ENCODE results near the gene CHST8. TPM values are rescaled to one million over a fixed set of nuclear protein-coding genes. Genes with fewer than 3 reads are reported as not detected.

The CHST8 gene
- total and polyA plus RNA-seq, 2 of the 13 experiments (the other 11 are each of a cell fraction or from before 2014, with no cell fraction given), result not detected

- in situ Hi-C loops (cut with HindIII; ENCODE audit: extremely low pct_ligation_motif_present, low pct_unique_long_range_greater_than_20kb) (no loop called here), intact Hi-C loops (cut with micrococcal nuclease; ENCODE audit: unreplicated experiment) (no loop called here)
- WGBS (ENCODE audit: low lambda C conversion rate), result 94% methylated on average over 3 of the region's 11 CpGs
- peaks cover 4% of the 10 kb centered on the region for H3K79me2 ChIP-seq (ENCODE audit: insufficient read depth, low read length)
- ChIA-PET POLR2A (no interaction called here), CTCF (ENCODE audit: low intra/inter-chr PET ratio, low total read pairs) (no interaction called here)
- no TSS peak for BruUV-seq (replicated peaks)
- H3K9ac ChIP-seq (ENCODE audit: insufficient read depth, low read depth, low read length), result no peak overlapping the region
- DNase-seq (ENCODE audit: low spot score), result no peak
- H3K9me3 ChIP-seq (ENCODE audit: low read length), result no peaks in the 10 kb centered on the region
- H3K27me3 ChIP-seq (ENCODE audit: control insufficient read depth in 1 of 2, insufficient read depth in 2 of 2, low read length in 2 of 2), result no peaks in the 10 kb centered on the region
- peaks cover 9 to 33% of the 10 kb centered on the region in 2 experiments; a peak in 4 of 5 replicates for H3K36me3 ChIP-seq (replicated peaks in 1 of 2; ENCODE audit: control insufficient read depth in 1 of 2, insufficient read depth in 2 of 2, low read length in 2 of 2)
- no peak overlapping the region for H2AFZ ChIP-seq (ENCODE audit: low read length)
- no peaks in the 10 kb centered on the region for H3K4me1 ChIP-seq (ENCODE audit: insufficient read depth, low read length)
- FAIRE-seq, result no peak
- TF ChIP-seq, protein P1, sequence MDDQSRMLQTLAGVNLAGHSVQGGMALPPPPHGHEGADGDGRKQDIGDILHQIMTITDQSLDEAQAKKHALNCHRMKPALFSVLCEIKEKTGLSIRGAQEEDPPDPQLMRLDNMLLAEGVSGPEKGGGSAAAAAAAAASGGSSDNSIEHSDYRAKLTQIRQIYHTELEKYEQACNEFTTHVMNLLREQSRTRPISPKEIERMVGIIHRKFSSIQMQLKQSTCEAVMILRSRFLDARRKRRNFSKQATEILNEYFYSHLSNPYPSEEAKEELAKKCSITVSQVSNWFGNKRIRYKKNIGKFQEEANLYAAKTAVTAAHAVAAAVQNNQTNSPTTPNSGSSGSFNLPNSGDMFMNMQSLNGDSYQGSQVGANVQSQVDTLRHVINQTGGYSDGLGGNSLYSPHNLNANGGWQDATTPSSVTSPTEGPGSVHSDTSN (CRISPR knock-in tag; IDR thresholded peaks at IDR 0.05; ENCODE audit: borderline replicate concordance), result no peak
- TF ChIP-seq ZNF629 (CRISPR knock-in tag; conservative IDR thresholded peaks at IDR 0.05) (peak; percentile 64), ZEB1 (IDR thresholded peaks at IDR 0.05; ENCODE audit: insufficient replicate concordance, low read depth) (no peak), ZNF670 (CRISPR knock-in tag; IDR thresholded peaks at IDR 0.05; ENCODE audit: borderline replicate concordance) (no peak), KDM2A (CRISPR knock-in tag; IDR thresholded peaks at IDR 0.05; ENCODE audit: borderline replicate concordance, low read depth) (no peak), SMARCE1 (IDR thresholded peaks at IDR 0.05; ENCODE audit: borderline replicate concordance) (no peak), FOXA3 (CRISPR knock-in tag; IDR thresholded peaks at IDR 0.05) (no peak)
- H4K20me1 ChIP-seq (ENCODE audit: insufficient read depth, low read length), result no peaks in the 10 kb centered on the region
- H3K4me3 ChIP-seq (replicated peaks in 1 of 3; ENCODE audit: insufficient read depth in 1 of 3, low read depth in 2 of 3, low read length in 3 of 3), result no peak overlapping the region
- no peak for ATAC-seq
- no peak overlapping the region for H3K4me2 ChIP-seq (ENCODE audit: low read depth, low read length)
- H3K27ac ChIP-seq (ENCODE audit: extremely low read length, insufficient read depth, low read length), result no peak overlapping the region
Measured at GRCh38 chr19:33810821-33811220, 189.1 kb downstream of the CHST8 start.

- WGBS (ENCODE audit: low lambda C conversion rate), result 97% methylated on average over 31 of the region's 41 CpGs
- TF ChIP-seq TEF (CRISPR knock-in tag; IDR thresholded peaks at IDR 0.05) (no peak), TRIM24 (CRISPR knock-in tag; IDR thresholded peaks at IDR 0.05) (no peak), TAF15 (IDR thresholded peaks at IDR 0.05; ENCODE audit: low read depth, low read length, poor library complexity, severe bottlenecking) (no peak), ZNF234 (CRISPR knock-in tag; conservative IDR thresholded peaks at IDR 0.05) (no peak)
- TF ChIP-seq, protein P2, sequence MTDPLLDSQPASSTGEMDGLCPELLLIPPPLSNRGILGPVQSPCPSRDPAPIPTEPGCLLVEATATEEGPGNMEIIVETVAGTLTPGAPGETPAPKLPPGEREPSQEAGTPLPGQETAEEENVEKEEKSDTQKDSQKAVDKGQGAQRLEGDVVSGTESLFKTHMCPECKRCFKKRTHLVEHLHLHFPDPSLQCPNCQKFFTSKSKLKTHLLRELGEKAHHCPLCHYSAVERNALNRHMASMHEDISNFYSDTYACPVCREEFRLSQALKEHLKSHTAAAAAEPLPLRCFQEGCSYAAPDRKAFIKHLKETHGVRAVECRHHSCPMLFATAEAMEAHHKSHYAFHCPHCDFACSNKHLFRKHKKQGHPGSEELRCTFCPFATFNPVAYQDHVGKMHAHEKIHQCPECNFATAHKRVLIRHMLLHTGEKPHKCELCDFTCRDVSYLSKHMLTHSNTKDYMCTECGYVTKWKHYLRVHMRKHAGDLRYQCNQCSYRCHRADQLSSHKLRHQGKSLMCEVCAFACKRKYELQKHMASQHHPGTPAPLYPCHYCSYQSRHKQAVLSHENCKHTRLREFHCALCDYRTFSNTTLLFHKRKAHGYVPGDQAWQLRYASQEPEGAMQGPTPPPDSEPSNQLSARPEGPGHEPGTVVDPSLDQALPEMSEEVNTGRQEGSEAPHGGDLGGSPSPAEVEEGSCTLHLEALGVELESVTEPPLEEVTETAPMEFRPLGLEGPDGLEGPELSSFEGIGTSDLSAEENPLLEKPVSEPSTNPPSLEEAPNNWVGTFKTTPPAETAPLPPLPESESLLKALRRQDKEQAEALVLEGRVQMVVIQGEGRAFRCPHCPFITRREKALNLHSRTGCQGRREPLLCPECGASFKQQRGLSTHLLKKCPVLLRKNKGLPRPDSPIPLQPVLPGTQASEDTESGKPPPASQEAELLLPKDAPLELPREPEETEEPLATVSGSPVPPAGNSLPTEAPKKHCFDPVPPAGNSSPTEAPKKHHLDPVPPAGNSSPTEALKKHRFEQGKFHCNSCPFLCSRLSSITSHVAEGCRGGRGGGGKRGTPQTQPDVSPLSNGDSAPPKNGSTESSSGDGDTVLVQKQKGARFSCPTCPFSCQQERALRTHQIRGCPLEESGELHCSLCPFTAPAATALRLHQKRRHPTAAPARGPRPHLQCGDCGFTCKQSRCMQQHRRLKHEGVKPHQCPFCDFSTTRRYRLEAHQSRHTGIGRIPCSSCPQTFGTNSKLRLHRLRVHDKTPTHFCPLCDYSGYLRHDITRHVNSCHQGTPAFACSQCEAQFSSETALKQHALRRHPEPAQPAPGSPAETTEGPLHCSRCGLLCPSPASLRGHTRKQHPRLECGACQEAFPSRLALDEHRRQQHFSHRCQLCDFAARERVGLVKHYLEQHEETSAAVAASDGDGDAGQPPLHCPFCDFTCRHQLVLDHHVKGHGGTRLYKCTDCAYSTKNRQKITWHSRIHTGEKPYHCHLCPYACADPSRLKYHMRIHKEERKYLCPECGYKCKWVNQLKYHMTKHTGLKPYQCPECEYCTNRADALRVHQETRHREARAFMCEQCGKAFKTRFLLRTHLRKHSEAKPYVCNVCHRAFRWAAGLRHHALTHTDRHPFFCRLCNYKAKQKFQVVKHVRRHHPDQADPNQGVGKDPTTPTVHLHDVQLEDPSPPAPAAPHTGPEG (CRISPR knock-in tag; IDR thresholded peaks at IDR 0.05), result no peak
Measured at GRCh38 chr19:33811246-33811645, 189.5 kb downstream of the CHST8 start.

More at GRCh38 chr19:33811246-33811645, 189.5 kb downstream of the CHST8 start:
- no peak overlapping the region for H3K27ac ChIP-seq (ENCODE audit: extremely low read length, insufficient read depth, low read length)
- peaks cover 9 to 31% of the 10 kb centered on the region in 2 experiments; a peak in 4 of 5 replicates for H3K36me3 ChIP-seq (replicated peaks in 1 of 2; ENCODE audit: control insufficient read depth in 1 of 2, insufficient read depth in 2 of 2, low read length in 2 of 2)
- no peaks in the 10 kb centered on the region for H3K27me3 ChIP-seq (ENCODE audit: control insufficient read depth in 1 of 2, insufficient read depth in 2 of 2, low read length in 2 of 2)
- DNase-seq (ENCODE audit: low spot score), result no peak
- ChIA-PET POLR2A (no interaction called here), CTCF (ENCODE audit: low intra/inter-chr PET ratio, low total read pairs) (no interaction called here)
- ATAC-seq, result no peak
- H3K9ac ChIP-seq (ENCODE audit: insufficient read depth, low read depth, low read length), result no peak overlapping the region
- H3K4me1 ChIP-seq (ENCODE audit: insufficient read depth, low read length), result no peaks in the 10 kb centered on the region
- FAIRE-seq, result no peak
- intact Hi-C loops (cut with micrococcal nuclease; ENCODE audit: unreplicated experiment), result no loop called here
- no peak overlapping the region for H3K4me2 ChIP-seq (ENCODE audit: low read depth, low read length)
- H2AFZ ChIP-seq (ENCODE audit: low read length), result no peak overlapping the region
- no peaks in the 10 kb centered on the region for H3K9me3 ChIP-seq (ENCODE audit: low read length)
- BruUV-seq (replicated peaks), result no TSS peak
- in situ Hi-C loops (cut with HindIII; ENCODE audit: extremely low pct_ligation_motif_present, low pct_unique_long_range_greater_than_20kb), result no loop called here
- H4K20me1 ChIP-seq (ENCODE audit: insufficient read depth, low read length), result no peaks in the 10 kb centered on the region
- no peak overlapping the region for H3K4me3 ChIP-seq (replicated peaks in 1 of 3; ENCODE audit: insufficient read depth in 1 of 3, low read depth in 2 of 3, low read length in 3 of 3)
- H3K79me2 ChIP-seq (ENCODE audit: insufficient read depth, low read length), result no peaks in the 10 kb centered on the region

All from HepG2 (cell line).